HG03095 (cell line): ENCODE data around the gene SREK1IP1.

Experiments used
- ATAC-seq: cut with Tn5 transposase; IDR thresholded peaks from one replicate; pipeline ENCODE4 v1.9.1; 2021; ENCODE audit warnings: moderate library complexity; ENCODE audit not compliant: unreplicated experiment

SREK1IP1 gene

DNA sequence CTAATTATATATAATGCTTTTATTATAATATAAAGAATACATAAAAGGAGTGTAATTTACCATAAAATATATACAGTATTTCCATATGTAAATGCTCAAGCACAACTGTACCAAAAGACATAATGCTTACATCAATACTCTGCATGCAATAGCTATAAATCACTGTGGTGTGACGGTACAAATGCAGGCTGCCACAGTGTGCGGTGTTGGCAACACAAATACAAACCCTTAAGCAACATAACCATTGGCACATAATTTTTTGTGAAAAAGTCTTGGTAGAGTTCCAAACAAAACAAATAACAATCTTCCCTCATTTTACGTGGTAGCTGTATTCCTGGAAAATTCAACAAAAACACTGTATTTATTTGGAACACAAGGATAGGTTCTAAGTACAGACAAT, 80.1 kb downstream of the SREK1IP1 start:
- no peak for ATAC-seq

DNA sequence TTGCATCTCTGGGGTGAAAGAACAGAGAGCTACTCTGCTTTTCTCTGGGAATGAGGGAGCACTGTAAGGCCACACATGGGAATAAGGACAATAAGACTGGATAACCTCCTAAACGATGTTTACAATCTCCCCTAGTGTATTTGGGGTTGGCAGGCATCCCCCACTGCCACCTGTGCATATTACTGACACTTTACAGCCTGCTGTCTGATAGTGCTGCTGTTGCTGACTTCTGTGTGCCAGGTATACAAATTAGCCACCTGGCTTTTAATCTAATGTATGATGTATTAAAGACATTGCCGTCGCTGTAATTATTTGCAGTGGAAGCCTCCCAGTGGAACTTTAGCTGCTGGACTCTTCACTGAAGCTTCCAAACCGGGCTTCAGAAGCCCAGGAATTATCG, 82.6 kb downstream of the SREK1IP1 start:
- ATAC-seq = no peak

DNA sequence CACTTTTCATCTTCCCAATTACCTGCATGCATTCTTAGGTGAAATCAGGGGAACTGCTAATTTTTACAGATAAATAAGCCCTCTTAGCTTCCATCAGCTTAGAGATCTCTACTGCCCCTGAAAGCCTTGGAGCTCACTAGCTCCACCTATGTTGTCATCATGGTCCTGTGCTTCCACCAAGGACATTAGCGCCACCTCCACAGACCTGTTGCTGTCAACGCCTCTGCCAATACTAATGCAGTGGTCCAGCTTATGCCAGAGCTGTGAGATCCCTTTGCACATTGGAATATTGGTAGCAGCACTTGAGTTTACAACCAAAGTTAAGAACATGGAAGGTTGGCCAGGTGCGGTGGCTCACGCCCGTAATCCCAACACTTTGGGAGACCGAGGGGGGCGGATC, 85.9 kb downstream of the SREK1IP1 start:
- ATAC-seq = no peak

DNA sequence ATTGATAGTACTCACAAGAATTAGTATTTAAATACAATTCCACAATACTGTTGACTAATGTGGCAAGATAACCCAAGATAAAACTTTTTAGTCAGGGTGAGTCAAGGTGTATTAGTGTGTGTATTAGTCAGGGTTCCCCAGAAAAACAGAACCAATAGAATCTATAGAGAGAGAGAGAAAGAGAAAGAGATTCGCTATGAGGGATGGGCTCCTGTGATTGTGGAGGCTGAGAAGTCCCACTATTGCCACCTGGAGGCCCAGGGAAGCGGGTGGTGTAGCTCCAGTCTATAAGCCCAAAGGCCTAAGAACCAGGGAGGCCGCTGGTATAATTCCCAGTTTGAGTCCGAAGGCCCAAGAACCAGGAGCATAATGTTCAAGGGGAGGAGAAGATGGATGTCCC, 88.2 kb downstream of the SREK1IP1 start:
- ATAC-seq = no peak

DNA sequence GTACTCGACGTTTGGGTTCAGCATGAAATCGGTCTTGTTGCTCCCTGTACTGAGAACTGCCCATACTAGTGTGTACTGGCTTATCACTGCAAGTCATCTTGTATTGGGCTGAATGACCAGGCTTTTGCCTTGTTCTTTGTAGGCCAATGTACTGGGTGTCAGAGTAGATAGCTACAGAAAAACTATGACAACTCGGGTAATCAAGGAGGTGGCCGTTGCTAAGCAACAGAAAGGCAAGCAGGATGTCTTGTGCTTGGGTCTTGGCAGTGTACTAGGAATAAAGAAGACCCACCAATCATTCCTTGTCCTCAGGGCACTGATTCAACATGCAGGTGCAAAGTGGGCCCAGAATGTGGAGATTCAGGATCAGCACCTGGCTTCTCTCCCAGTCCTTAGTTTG, 90.1 kb downstream of the SREK1IP1 start:
- ATAC-seq = no peak

DNA sequence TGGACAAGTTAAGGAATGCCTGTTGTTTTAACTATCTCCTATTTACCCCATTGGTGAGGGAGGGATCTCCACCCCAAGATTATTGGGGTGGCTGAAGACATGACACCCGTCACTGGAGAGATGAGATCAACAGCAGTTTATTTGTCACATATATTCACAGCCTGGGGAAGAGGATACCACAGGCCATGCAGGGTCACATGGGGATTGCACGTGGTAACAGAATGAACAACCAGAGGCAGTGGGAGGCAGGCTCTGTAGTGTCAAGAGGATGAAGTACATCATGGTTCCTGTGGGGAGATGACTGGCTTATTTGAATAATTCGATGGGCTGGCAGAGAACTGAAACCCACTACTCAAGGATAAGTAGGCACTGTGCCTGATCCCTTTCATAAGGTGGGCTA, 96.8 kb downstream of the SREK1IP1 start:
- ATAC-seq = no peak

DNA sequence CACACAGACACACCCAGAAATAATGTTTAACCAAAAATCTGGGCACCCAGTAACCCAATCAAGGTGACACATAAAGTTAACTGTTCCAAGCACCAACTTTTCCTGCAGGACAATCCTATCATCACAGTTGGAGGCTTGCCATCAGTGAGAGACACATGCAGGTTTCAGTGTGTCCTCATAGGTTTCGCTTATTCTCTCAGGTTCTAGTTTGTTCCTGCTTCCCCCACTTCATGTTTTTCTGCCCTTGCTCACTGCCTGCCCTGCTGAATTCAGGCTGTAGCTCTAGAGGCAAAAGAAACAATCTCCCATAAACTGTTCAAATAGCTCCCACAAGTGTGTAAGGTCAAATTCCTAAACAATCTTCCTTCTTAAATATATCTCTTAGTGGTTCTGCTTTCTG, 98.2 kb downstream of the SREK1IP1 start:
- no peak for ATAC-seq
